HFFc6 (cell line): ENCODE results near the gene ANKLE1. TPM values are rescaled to one million over a fixed set of nuclear protein-coding genes. Genes with fewer than 3 reads are reported as not detected.

ENCODE experiments used
- DNase-seq: peaks from one replicate; pipeline ENCODE4 v3.0.0-alpha.2; 2018
- H3K27ac Mint-ChIP-seq: 2 replicates; pipeline ENCODE4 v1.8.0; 2020; ENCODE audit warnings: mild to moderate bottlenecking, mixed read lengths
- H3K27me3 Mint-ChIP-seq: 2 replicates; pipeline ENCODE4 v1.8.0; 2021; ENCODE audit warnings: mild to moderate bottlenecking, moderate library complexity, mixed read lengths; ENCODE audit not compliant: insufficient read depth
- H3K36me3 Mint-ChIP-seq: 2 replicates; pipeline ENCODE4 v1.8.0; 2021; ENCODE audit warnings: low read depth, mixed read lengths
- H3K4me1 Mint-ChIP-seq: 2 replicates; pipeline ENCODE4 v1.8.0; 2020; ENCODE audit warnings: low read depth, mixed read lengths
- H3K4me3 Mint-ChIP-seq: 2 replicates; pipeline ENCODE4 v1.8.0; 2020; ENCODE audit warnings: mild to moderate bottlenecking, moderate library complexity, mixed read lengths
- H3K9me3 Mint-ChIP-seq: 2 replicates; pipeline ENCODE4 v1.8.0; 2020; ENCODE audit warnings: mild to moderate bottlenecking, mixed read lengths
- total RNA-seq, 6 experiments: library from RNA; stranded (reverse); fragmentation: NEBNext Ultra II Directional; extraction: Animal tissue kit (Norgen Biotek cat#: 25700); gene quantifications; 2 replicates in 1 of 6; 3 replicates in 5 of 6; pipeline ENCODE4 v1.2.3, GENCODE V29; 2021
- TF ChIP-seq, protein P1 (sequence below): fragments of 200-600 bp; sonication (generic); IDR thresholded peaks from 2 replicates; pipeline ENCODE4 v1.5.0; 2021; ENCODE audit warnings: antibody characterized with exemption, mild to moderate bottlenecking

The ANKLE1 gene
- total RNA-seq, 6 experiments from 2014 or later = 0.28 to 0.57 (median 0.43) TPM

DNA sequence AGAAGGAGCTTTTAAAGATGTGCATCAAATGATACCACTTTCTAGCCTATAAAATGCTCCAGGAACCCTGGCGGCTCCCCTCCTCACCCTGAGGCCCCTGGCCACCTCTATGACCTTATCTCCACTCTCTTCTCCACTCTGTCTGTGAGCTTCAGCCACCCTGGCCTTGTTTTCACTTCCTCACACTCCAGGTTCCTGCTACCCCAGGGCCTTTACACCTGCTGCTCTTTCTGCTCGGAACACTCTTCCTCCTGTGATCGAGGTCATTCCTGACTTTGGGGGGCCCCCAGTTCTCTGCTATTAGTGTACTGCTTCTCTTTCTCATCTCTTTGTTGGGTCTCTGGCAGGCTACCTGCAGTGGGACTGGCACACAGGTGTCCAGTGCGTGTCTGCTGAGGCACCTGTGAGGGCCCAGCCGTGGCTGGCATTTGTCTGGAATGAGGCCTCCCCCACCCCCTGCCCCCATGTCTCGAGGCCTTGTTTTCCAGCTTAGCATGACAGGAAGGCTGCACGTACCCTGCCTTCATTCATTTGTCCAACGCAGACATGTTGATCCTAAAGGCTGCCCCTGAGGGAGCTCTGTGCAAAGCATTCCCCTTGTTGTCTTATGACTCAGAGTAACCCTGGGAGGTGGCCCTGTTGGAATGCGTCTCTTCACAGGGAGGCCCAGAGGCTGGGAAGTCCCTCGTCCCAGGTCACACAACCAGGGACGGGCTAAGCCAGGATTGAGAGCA is 29.9 kb downstream of the ANKLE1 start:
- Mint-ChIP-seq H3K9me3 (no peaks in the 10 kb centered on the region), H3K4me3 (peak overlapping the region; percentile 79), H3K27ac (peak overlapping the region; percentile 86), H3K27me3 (no peaks in the 10 kb centered on the region; the same call in 1 of the 2 replicates), H3K4me1 (peaks cover 32% of the 10 kb centered on the region), H3K36me3 (peaks cover 20% of the 10 kb centered on the region)
- TF ChIP-seq, protein P1, sequence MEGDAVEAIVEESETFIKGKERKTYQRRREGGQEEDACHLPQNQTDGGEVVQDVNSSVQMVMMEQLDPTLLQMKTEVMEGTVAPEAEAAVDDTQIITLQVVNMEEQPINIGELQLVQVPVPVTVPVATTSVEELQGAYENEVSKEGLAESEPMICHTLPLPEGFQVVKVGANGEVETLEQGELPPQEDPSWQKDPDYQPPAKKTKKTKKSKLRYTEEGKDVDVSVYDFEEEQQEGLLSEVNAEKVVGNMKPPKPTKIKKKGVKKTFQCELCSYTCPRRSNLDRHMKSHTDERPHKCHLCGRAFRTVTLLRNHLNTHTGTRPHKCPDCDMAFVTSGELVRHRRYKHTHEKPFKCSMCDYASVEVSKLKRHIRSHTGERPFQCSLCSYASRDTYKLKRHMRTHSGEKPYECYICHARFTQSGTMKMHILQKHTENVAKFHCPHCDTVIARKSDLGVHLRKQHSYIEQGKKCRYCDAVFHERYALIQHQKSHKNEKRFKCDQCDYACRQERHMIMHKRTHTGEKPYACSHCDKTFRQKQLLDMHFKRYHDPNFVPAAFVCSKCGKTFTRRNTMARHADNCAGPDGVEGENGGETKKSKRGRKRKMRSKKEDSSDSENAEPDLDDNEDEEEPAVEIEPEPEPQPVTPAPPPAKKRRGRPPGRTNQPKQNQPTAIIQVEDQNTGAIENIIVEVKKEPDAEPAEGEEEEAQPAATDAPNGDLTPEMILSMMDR = no peak
- DNase-seq = peak; percentile 62

DNA sequence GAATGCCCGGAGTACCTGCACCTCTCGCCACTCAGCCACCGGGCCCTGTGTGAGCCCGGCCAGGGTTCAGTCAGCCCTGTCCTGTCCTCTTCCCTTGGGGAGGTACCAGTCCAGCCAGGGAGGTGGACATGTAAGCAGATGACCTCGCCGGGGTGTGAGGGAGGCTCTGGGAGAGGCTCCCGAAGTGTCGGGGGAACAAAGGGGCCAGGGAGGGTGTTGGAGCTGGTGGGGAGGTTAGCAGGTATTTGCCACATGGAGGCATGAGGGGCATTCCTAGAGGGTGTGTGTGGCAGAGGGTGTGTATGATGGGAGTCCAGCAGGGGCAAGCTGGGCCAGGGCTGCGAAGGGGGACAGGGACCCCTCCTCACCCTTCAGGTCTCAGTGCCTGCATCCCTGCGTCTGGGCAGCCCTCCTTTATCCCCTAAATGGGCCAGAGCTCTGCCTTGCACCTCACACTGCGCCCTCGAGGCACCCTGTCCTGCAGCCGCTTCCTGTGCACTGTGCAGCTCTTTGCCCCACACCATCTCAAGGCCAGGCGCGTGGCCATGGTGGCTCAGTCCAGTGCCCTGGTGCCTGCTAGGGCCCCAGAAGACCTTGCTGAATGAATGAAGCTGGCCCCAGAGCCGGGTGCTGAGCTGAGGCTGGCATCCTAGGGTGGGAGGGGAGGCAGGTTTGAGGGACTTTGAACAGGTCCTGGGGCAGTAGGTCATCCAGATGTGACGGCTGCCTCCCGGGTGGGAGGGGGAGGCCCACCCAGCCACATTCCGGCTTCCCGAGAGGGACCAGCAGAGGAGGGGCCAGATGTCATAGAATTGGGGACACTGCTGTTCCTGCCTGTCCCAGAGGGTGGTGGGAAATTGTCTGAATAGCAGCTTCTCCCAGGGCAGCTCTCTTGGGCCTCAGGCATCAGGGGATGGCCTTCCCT is 30.8 kb downstream of the ANKLE1 start:
- no peak for DNase-seq
- no peaks in the 10 kb centered on the region for H3K9me3 Mint-ChIP-seq
- no peaks in the 10 kb centered on the region for H3K27me3 Mint-ChIP-seq
- peak overlapping the region; percentile 79 for H3K4me3 Mint-ChIP-seq
- peaks cover 30% of the 10 kb centered on the region for H3K4me1 Mint-ChIP-seq
- H3K27ac Mint-ChIP-seq = peak overlapping the region; percentile 86
- H3K36me3 Mint-ChIP-seq = peaks cover 20% of the 10 kb centered on the region
- TF ChIP-seq, protein P1 = no peak

DNA sequence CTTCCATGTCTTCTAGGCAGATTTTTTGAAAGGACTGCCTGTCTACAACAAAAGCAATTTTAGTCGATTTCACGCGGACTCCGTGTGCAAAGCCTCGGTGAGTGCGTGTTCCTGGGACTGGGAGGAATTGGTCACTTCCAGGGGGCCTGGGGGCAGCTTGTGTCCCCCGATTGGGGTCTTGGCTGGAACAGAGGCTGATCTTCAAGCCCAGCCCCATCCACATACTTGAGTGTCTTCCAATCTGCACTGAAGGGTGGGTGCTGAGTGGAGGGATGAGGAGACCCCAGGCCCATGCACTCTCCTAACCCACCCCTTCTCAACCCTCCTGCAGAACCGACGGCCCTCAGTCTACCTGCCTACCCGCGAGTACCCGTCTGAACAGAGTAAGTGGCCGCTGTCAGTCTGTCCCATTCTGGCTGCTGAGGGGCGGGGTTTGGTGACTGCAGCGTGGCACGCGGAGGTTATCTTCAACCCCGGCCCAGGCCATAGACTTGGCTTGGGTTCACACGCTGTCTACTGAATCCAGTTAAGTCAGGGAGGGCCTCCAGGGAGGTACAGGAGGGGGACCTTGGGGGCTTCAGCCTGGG is 32.4 kb downstream of the ANKLE1 start:
- Mint-ChIP-seq H3K36me3 (peaks cover 20% of the 10 kb centered on the region), H3K27me3 (no peaks in the 10 kb centered on the region; the same call in 1 of the 2 replicates), H3K27ac (no peak overlapping the region)

GRCh38 chr19:17318966-17319365 is 37.3 kb downstream of the ANKLE1 start:
- no peak for DNase-seq
- no peak overlapping the region for H3K4me3 Mint-ChIP-seq
- TF ChIP-seq, protein P1 = no peak
- H3K4me1 Mint-ChIP-seq = peaks cover 9% of the 10 kb centered on the region
- peaks cover 14% of the 10 kb centered on the region for H3K36me3 Mint-ChIP-seq
- no peaks in the 10 kb centered on the region for H3K9me3 Mint-ChIP-seq
- peaks cover 2% of the 10 kb centered on the region; the same call in 1 of the 2 replicates for H3K27me3 Mint-ChIP-seq
- H3K27ac Mint-ChIP-seq = no peak overlapping the region

More for the DNA sequence above, 32.4 kb downstream of the ANKLE1 start:
- Mint-ChIP-seq H3K4me1 (peaks cover 23% of the 10 kb centered on the region), H3K9me3 (no peaks in the 10 kb centered on the region), H3K4me3 (no peak overlapping the region)
- DNase-seq = no peak
- TF ChIP-seq, protein P1 = no peak

DNA sequence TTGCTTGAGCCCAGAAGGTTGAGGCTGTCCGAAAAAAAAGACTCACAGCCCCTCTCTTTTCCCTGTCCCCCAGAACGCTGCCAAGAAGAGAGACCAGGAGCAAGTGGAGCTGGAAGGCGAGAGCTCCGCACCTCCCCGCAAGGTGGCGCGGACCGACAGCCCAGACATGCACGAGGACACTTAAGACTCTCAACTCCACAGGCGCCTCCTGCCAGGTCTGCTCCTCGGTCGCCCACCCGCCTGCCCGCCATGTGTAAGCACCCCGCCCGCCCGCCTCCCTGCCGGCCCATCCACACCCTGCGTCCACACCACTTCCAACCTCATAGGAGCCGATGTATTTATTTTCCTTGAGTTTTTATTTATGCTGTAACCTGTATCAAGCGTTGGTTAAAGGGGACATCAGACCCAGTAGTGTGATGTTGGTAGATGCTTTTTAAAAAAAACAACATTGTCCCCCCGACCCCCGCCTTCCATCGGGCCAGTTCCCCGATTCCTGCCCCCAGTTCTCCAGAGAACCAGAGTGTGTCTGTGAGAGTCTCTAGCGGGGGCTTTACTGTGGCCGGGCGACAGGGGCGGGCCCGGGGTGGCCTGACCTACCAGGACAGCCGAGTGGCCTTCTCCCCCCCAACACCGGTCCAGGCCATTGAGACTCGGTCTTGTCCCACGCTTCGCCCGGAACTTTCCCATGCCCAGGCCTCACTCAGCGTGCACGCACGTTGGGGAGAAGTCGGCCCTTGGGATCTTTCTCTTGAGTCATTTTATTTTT is 38.0 kb downstream of the ANKLE1 start:
- Mint-ChIP-seq H3K4me3 (no peak overlapping the region), H3K27ac (no peak overlapping the region), H3K36me3 (peaks cover 14% of the 10 kb centered on the region), H3K4me1 (peaks cover 9% of the 10 kb centered on the region), H3K27me3 (peaks cover 2% of the 10 kb centered on the region; the same call in 1 of the 2 replicates), H3K9me3 (no peaks in the 10 kb centered on the region)
- DNase-seq = no peak
- TF ChIP-seq, protein P1 = no peak
